Spleen (tissue), 11 donors: ENCODE data around the gene TMEM120B. TPM values are rescaled to one million over a fixed set of nuclear protein-coding genes. Genes with fewer than 3 reads are reported as not detected.

Experiments used
- DNase-seq: peaks from one replicate; pipeline ENCODE4 v3.0.0-alpha.2; 2020
- H3K27ac ChIP-seq, 8 donors: fragments of 200-600 bp; sonication (generic) in 7 of 8; 1 replicate in 4 of 8; 2 replicates in 4 of 8; pipeline versions ENCODE4 v1.5.0 to v1.8.0; 2016 to 2021; ENCODE audit warnings: inconsistent platforms in 4 of 8, mild to moderate bottlenecking in 4 of 8, moderate library complexity in 1 of 8
- H3K27me3 ChIP-seq, 7 donors: fragments of 200-600 bp; sonication (generic) in 6 of 7; replicated peaks in 1 of 7; 1 replicate in 4 of 7; 2 replicates in 3 of 7; pipeline versions ENCODE4 v1.5.0 to v1.8.0; 2016 to 2021; ENCODE audit warnings: inconsistent platforms in 3 of 7, mild to moderate bottlenecking in 1 of 7
- H3K36me3 ChIP-seq, 6 donors: fragments of 200-600 bp; sonication (generic) in 5 of 6; 1 replicate in 4 of 6; 2 replicates in 2 of 6; pipeline versions ENCODE4 v1.5.0 to v1.8.0; 2016 to 2021; ENCODE audit warnings: inconsistent platforms in 2 of 6
- H3K4me1 ChIP-seq, 6 donors: fragments of 200-600 bp; sonication (generic) in 5 of 6; 1 replicate in 3 of 6; 2 replicates in 3 of 6; pipeline versions ENCODE4 v1.5.0 to v1.8.0; 2016 to 2021; ENCODE audit warnings: inconsistent platforms in 3 of 6
- H3K4me3 ChIP-seq, 8 donors: fragments of 200-600 bp; sonication (generic) in 7 of 8; 1 replicate in 4 of 8; 2 replicates in 4 of 8; pipeline versions ENCODE4 v1.5.0 to v1.8.0; 2016 to 2021; ENCODE audit warnings: inconsistent platforms in 4 of 8, mild to moderate bottlenecking in 4 of 8, moderate library complexity in 2 of 8
- H3K9me3 ChIP-seq, 8 donors: fragments of 200-600 bp; sonication (generic) in 7 of 8; 1 replicate in 4 of 8; 2 replicates in 4 of 8; pipeline versions ENCODE4 v1.5.0 to v1.8.0; 2016 to 2021; ENCODE audit warnings: inconsistent platforms in 4 of 8
- CTCF ChIP-seq, 11 experiments: fragments of 200-600 bp in 7 of 11; fragments of 450-650 bp in 4 of 11; sonication (generic) in 4 of 11; IDR thresholded peaks in 8 of 11; conservative IDR thresholded peaks in 3 of 11; 1 replicate in 7 of 11; 2 replicates in 4 of 11; pipeline versions ENCODE4 v1.4.0 to v1.8.0; 2016 to 2021; ENCODE audit warnings: antibody characterized with exemption in 11 of 11, inconsistent platforms in 4 of 11, mild to moderate bottlenecking in 1 of 11
- POLR2A ChIP-seq, 3 donors: fragments of 450-650 bp; IDR thresholded peaks; one replicate each; pipeline ENCODE4 v1.5.1; 2017; ENCODE audit warnings: antibody characterized with exemption in 3 of 3, mild to moderate bottlenecking in 1 of 3
- POLR2AphosphoS5 ChIP-seq, 3 donors: sonication (generic); formaldehyde crosslinking; IDR thresholded peaks; one replicate each; pipeline ENCODE4 v1.5.1; 2017; ENCODE audit warnings: antibody characterized with exemption in 3 of 3
- WGBS, 5 donors: extraction: QIAGEN DNeasy Blood & Tissue Kit in 3 of 5; methylation state at CpG; one replicate each; pipeline versions ENCODE4 v1.1.5 to v1.1.7; 2013 to 2018; 5-methylcytosine and 5-hydroxymethylcytosine counted together
- intact Hi-C: fragments of 100-400 bp; cut with DNase I; formaldehyde crosslinking; loops from one replicate; pipeline ENCODE4 v1.15.0; 2023; ENCODE audit warnings: low total_unique reads
- polyA plus RNA-seq, 3 donors: library from polyadenylated mRNA; stranded (reverse); fragments of 200-250 nt; gene quantifications; one replicate each; pipeline ENCODE4 v1.2.1, GENCODE V29; 2013
- total RNA-seq, 7 donors: library from RNA; depleted of rRNA in 3 of 7; stranded (reverse); fragments of >200 nt in 3 of 7; fragmentation: NEBNext Ultra II Directional in 4 of 7; extraction: Animal tissue kit (Norgen Biotek cat#: 25700) in 4 of 7; gene quantifications; one replicate each; pipeline versions ENCODE4 v1.1.0 to v1.2.1, GENCODE V29; 2016 to 2021
- donor health status: healthy with polysubstance abuse.
- donor health status: DM: no; HTN: no; CAD: no; lungs with moderate emphysema.
- donor health status: DM: no; HTN: no; CAD: no.
- donor health status: Bipolar disorder and iron deficiency.
- donor health status: healthy.
- donor health status: DM: no; HTN: no; CAD: no.
- donor health status: DM: yes; HTN: yes; CAD: no.

The TMEM120B gene
- total and polyA plus RNA-seq, 10 donors, result 2.9 to 8.9 (median 5.8) TPM

GRCh38 chr12:121810833-121811433 is 98.4 kb downstream of the TMEM120B start:
- TF ChIP-seq POLR2A (IDR thresholded peaks at IDR 0.05) (no peak), POLR2AphosphoS5 (IDR thresholded peaks at IDR 0.05) (no peak), CTCF (IDR thresholded peaks at IDR 0.05 in 8 of 11, conservative IDR thresholded peaks at IDR 0.05 in 3 of 11) (no peak)
- Histone ChIP-seq H3K27me3 (no peaks in the 10 kb centered on the region), H3K4me1 (peaks cover 50 to 95% (median 68%) of the 10 kb centered on the region in 6 donors), H3K4me3 (peak overlapping the region in 7 of 8 donors; percentile 53 to 86 (median 66)), H3K27ac (peak overlapping the region in 6 of 8 donors; percentile 60 to 86 (median 80)), H3K9me3 (no peaks in the 10 kb centered on the region), H3K36me3 (peaks cover 0 to 94% (median 52%) of the 10 kb centered on the region in 6 donors)
- intact Hi-C loops, result no loop called here
- WGBS, 5 donors, result 58 to 68% (median 59%) methylated on average over 6 of the region's 6 CpGs
- DNase-seq, result no peak

- TF ChIP-seq CTCF (IDR thresholded peaks at IDR 0.05 in 8 of 11, conservative IDR thresholded peaks at IDR 0.05 in 3 of 11) (peak; percentile 83 to 100 (median 99)), POLR2A (IDR thresholded peaks at IDR 0.05) (no peak), POLR2AphosphoS5 (IDR thresholded peaks at IDR 0.05) (peak; percentile 9 to 59 (median 18))
- intact Hi-C loops, result no loop called here
- WGBS, 5 donors, result 2 to 6% (median 3%) methylated on average over 11 to 46 of the region's 46 CpGs
- Histone ChIP-seq H3K4me3 (peak overlapping the region; percentile 47 to 86 (median 64)), H3K36me3 (peaks cover 0 to 95% (median 58%) of the 10 kb centered on the region in 6 donors), H3K27ac (peak overlapping the region; percentile 19 to 86 (median 74)), H3K4me1 (peaks cover 44 to 95% (median 60%) of the 10 kb centered on the region in 6 donors), H3K27me3 (no peaks in the 10 kb centered on the region), H3K9me3 (no peaks in the 10 kb centered on the region)
- DNase-seq, result peak; percentile 94
Measured at GRCh38 chr12:121811434-121812319, 99.1 kb downstream of the TMEM120B start.

GRCh38 chr12:121812320-121812871 is 99.8 kb downstream of the TMEM120B start:
- 25 to 46% (median 36%) methylated on average over 9 to 26 of the region's 26 CpGs for WGBS, 5 donors
- H3K4me1 ChIP-seq, result peaks cover 37 to 91% (median 53%) of the 10 kb centered on the region in 6 donors
- H3K9me3 ChIP-seq, result no peaks in the 10 kb centered on the region
- peak; percentile 90 for DNase-seq
- peaks cover 0 to 95% (median 66%) of the 10 kb centered on the region in 6 donors for H3K36me3 ChIP-seq
- peak overlapping the region; percentile 47 to 86 (median 64) for H3K4me3 ChIP-seq
- H3K27ac ChIP-seq, result peak overlapping the region; percentile 19 to 86 (median 74)
- intact Hi-C loops, result no loop called here
- no peaks in the 10 kb centered on the region for H3K27me3 ChIP-seq
- TF ChIP-seq POLR2A (IDR thresholded peaks at IDR 0.05), result no peak
- peak in 6 of 11 experiments; percentile 46 to 79 (median 56) for TF ChIP-seq CTCF (IDR thresholded peaks at IDR 0.05 in 8 of 11, conservative IDR thresholded peaks at IDR 0.05 in 3 of 11)
- TF ChIP-seq POLR2AphosphoS5 (IDR thresholded peaks at IDR 0.05), result peak; percentile 22 to 63 (median 63)
